SK-N-MC (cell line): ENCODE results near the gene P3H3.

Source experiments
- EZH2 ChIP-seq: fragments of 200-600 bp; sonication (generic); IDR thresholded peaks from one replicate; pipeline ENCODE4 v1.6.1; 2017; ENCODE audit warnings: antibody characterized with exemption
- POLR2AphosphoS5 ChIP-seq: IDR thresholded peaks from 2 replicates; pipeline ENCODE4 v1.6.1; 2012; ENCODE audit warnings: mild to moderate bottlenecking, low read depth, low read length, borderline replicate concordance

DNA sequence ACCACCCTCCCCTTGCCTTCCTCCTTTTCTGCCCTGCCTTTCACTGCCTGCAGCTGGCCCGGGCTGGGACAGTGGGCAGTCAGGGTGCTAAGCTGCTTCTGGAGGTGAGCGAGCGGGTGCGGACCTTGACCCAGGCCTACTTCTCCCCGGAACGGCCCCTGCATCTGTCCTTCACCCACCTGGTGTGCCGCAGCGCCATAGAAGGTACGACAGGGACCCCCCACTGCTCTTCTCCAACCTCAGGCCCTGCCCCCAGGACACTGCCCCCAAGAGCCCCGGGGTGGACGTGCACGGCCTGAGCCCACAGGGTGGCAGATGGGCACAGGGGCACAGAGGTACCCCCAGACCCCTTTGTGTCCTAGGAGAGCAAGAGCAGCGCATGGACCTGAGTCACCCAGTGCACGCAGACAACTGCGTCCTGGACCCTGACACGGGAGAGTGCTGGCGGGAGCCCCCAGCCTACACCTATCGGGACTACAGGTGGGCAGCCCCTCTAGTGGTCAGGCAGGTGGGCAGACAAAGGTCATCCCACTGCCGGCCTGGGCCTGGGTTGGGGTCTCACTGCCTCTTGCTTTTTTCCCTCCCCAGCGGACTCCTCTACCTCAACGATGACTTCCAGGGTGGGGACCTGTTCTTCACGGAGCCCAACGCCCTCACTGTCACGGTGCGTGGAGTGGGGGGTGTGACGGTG is 9.3 kb downstream of the P3H3 start:
- no peak for TF ChIP-seq EZH2
- TF ChIP-seq POLR2AphosphoS5, result no peak
